Measurements from ENCODE around the gene BOLA3. TPM values are rescaled to one million over a fixed set of nuclear protein-coding genes. Genes with fewer than 3 reads are reported as not detected.

BOLA3 gene
- total RNA-seq, 4 donors from 2014 or later: 27.1 to 69.3 (median 40.8) TPM

GRCh38 chr2:74103763-74104162 lies 43.9 kb downstream of the BOLA3 start:
- no peak overlapping the region for H3K27ac ChIP-seq
- no peaks in the 10 kb centered on the region for H3K27me3 ChIP-seq
- H3K4me1 ChIP-seq: peaks cover 0 to 11% (median 0%) of the 10 kb centered on the region in 3 donors
- no peaks in the 10 kb centered on the region for H3K9me3 ChIP-seq
- 80 to 90% methylated on average over 6 of the region's 6 CpGs for WGBS, 2 donors
- intact Hi-C loops (cut with DNase I): no loop called here
- H3K4me3 ChIP-seq: no peak overlapping the region
- TF ChIP-seq POLR2A (IDR thresholded peaks at IDR 0.05) (no peak), CTCF (IDR thresholded peaks at IDR 0.05) (no peak)
- peaks cover 24 to 69% (median 24%) of the 10 kb centered on the region in 3 donors for H3K36me3 ChIP-seq
- DNase-seq: no peak

GRCh38 chr2:74102516-74102915 lies 45.2 kb downstream of the BOLA3 start:
- Histone ChIP-seq H3K4me3 (no peak overlapping the region), H3K4me1 (peaks cover 0 to 11% (median 0%) of the 10 kb centered on the region in 3 donors), H3K36me3 (peaks cover 24 to 75% (median 24%) of the 10 kb centered on the region in 3 donors), H3K27me3 (no peaks in the 10 kb centered on the region), H3K27ac (no peak overlapping the region), H3K9me3 (no peaks in the 10 kb centered on the region)
- no peak for TF ChIP-seq POLR2A (IDR thresholded peaks at IDR 0.05)
- TF ChIP-seq CTCF (IDR thresholded peaks at IDR 0.05): no peak
- DNase-seq: no peak
- 87 to 94% methylated on average over 11 to 12 of the region's 14 CpGs for WGBS, 2 donors
- intact Hi-C loops (cut with DNase I): no loop called here

- Histone ChIP-seq H3K36me3 (peaks cover 24 to 80% (median 24%) of the 10 kb centered on the region in 3 donors), H3K9me3 (no peaks in the 10 kb centered on the region), H3K4me1 (peaks cover 0 to 11% (median 0%) of the 10 kb centered on the region in 3 donors), H3K4me3 (no peak overlapping the region), H3K27ac (no peak overlapping the region), H3K27me3 (no peaks in the 10 kb centered on the region)
- no peak for DNase-seq
- WGBS, 2 donors: 89 to 94% methylated on average over 33 to 34 of the region's 39 CpGs
- TF ChIP-seq POLR2A (IDR thresholded peaks at IDR 0.05): no peak
- TF ChIP-seq CTCF (IDR thresholded peaks at IDR 0.05): no peak
- intact Hi-C loops (cut with DNase I): no loop called here
Observed at GRCh38 chr2:74101574-74102300, 46.0 kb downstream of the BOLA3 start.

- Histone ChIP-seq H3K9me3 (no peaks in the 10 kb centered on the region), H3K27ac (peak overlapping the region in 1 of 4 donors; percentile 15), H3K4me3 (no peak overlapping the region), H3K27me3 (no peaks in the 10 kb centered on the region), H3K4me1 (peaks cover 0 to 11% (median 0%) of the 10 kb centered on the region in 3 donors), H3K36me3 (peaks cover 24 to 92% (median 24%) of the 10 kb centered on the region in 3 donors)
- intact Hi-C loops (cut with DNase I): no loop called here
- TF ChIP-seq POLR2A (IDR thresholded peaks at IDR 0.05): no peak
- TF ChIP-seq CTCF (IDR thresholded peaks at IDR 0.05): no peak
- no peak for DNase-seq
- WGBS, 2 donors: 95 to 96% methylated on average over 13 to 19 of the region's 25 CpGs
Observed at GRCh38 chr2:74100254-74101216, 47.2 kb downstream of the BOLA3 start.
